ENCODE results near the gene XPC. TPM values are rescaled to one million over a fixed set of nuclear protein-coding genes. Genes with fewer than 3 reads are reported as not detected.
A peak's percentile ranks its signal among the peaks of the same experiment; 100 is the strongest.

XPC gene
- polyA plus RNA-seq, 1 of the 3 experiments (the other 2 are of a cell fraction) = 50.0 TPM

DNA sequence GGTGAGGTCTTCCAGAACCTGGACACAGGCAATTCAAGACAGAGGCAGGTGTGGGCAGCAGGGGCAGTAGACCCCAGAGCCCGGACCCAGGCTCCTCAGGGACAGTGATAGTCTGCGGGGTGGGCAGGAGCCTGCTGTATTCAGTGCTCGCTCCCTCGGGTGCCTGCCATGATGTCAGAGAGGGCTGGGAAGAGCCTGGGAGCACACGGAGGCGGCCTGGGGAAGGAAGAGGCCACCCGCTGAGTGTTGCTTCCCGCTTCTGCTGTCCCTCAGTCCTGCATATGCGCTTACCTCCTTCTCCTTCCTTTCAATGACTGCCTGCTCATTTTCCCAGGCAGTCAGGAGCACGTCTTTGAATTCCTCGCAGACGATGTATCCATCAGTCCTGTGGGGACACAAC, 30.8 kb downstream of the XPC start:
- H3K4me1 ChIP-seq (ENCODE audit: control insufficient read depth in 1 of 2, insufficient read depth in 2 of 2, low read depth in 1 of 2, low read length in 1 of 2) = peaks cover 16 to 26% of the 10 kb centered on the region in 2 experiments
- H3K4me3 ChIP-seq (ENCODE audit: low read depth in 2 of 2, low read length in 1 of 2) = no peak overlapping the region
- peaks cover 30% of the 10 kb centered on the region for H3F3A ChIP-seq (replicated peaks; ENCODE audit: insufficient read depth)
- peak overlapping the region in 1 of 2 experiments; percentile 100; a peak in 2 of 4 replicates for H3K27ac ChIP-seq (ENCODE audit: low read depth in 2 of 2, low read length in 1 of 2)
- no peak overlapping the region for H3K9ac ChIP-seq
- no peaks in the 10 kb centered on the region for H3K9me2 ChIP-seq
- H4K20me1 ChIP-seq (ENCODE audit: insufficient read depth) = no peaks in the 10 kb centered on the region
- CTCF ChIA-PET = interaction anchor here (0.8 to 2.5 kb wide), 4 partner anchors 10 to 251 kb away, joined by 3 to 12 read pairs (median 4); no protein-coding TSS in a partner anchor
- peaks cover 19 to 62% of the 10 kb centered on the region in 2 experiments for H3K36me3 ChIP-seq (replicated peaks in 1 of 2; ENCODE audit: control insufficient read depth in 1 of 2, insufficient read depth in 2 of 2, low read length in 1 of 2)
- no peak overlapping the region for H3K4me2 ChIP-seq
- no peaks in the 10 kb centered on the region for H3K79me2 ChIP-seq (ENCODE audit: insufficient read depth)
- POLR2A ChIA-PET = interaction anchor here (0.5 kb wide), 1 partner anchor 18 kb away, joined by 3 read pairs; no protein-coding TSS in a partner anchor
- 85% methylated on average over 10 of the region's 12 CpGs for WGBS (ENCODE audit: low lambda C conversion rate)
- TF ChIP-seq, protein P1, sequence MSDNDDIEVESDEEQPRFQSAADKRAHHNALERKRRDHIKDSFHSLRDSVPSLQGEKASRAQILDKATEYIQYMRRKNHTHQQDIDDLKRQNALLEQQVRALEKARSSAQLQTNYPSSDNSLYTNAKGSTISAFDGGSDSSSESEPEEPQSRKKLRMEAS (IDR thresholded peaks at IDR 0.05; ENCODE audit: low read depth) = no peak
- TF ChIP-seq, protein P2, sequence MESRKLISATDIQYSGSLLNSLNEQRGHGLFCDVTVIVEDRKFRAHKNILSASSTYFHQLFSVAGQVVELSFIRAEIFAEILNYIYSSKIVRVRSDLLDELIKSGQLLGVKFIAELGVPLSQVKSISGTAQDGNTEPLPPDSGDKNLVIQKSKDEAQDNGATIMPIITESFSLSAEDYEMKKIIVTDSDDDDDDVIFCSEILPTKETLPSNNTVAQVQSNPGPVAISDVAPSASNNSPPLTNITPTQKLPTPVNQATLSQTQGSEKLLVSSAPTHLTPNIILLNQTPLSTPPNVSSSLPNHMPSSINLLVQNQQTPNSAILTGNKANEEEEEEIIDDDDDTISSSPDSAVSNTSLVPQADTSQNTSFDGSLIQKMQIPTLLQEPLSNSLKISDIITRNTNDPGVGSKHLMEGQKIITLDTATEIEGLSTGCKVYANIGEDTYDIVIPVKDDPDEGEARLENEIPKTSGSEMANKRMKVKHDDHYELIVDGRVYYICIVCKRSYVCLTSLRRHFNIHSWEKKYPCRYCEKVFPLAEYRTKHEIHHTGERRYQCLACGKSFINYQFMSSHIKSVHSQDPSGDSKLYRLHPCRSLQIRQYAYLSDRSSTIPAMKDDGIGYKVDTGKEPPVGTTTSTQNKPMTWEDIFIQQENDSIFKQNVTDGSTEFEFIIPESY (IDR thresholded peaks at IDR 0.05; ENCODE audit: borderline replicate concordance, low read depth) = no peak
- TF ChIP-seq MXI1 (IDR thresholded peaks at IDR 0.05; ENCODE audit: low read depth, low read length) (no peak), RXRA (IDR thresholded peaks at IDR 0.05; ENCODE audit: borderline replicate concordance, low read depth) (no peak), NRF1 (IDR thresholded peaks at IDR 0.05; ENCODE audit: low read depth, low read length) (no peak), EZH2phosphoT487 (IDR thresholded peaks at IDR 0.05; ENCODE audit: borderline replicate concordance, low read depth) (no peak)
- H2AFZ ChIP-seq (ENCODE audit: low read depth) = no peak overlapping the region
- H3K27me3 ChIP-seq (ENCODE audit: insufficient read depth) = no peaks in the 10 kb centered on the region
- DNase-seq = no peak
- H3K9me3 ChIP-seq = no peaks in the 10 kb centered on the region

DNA sequence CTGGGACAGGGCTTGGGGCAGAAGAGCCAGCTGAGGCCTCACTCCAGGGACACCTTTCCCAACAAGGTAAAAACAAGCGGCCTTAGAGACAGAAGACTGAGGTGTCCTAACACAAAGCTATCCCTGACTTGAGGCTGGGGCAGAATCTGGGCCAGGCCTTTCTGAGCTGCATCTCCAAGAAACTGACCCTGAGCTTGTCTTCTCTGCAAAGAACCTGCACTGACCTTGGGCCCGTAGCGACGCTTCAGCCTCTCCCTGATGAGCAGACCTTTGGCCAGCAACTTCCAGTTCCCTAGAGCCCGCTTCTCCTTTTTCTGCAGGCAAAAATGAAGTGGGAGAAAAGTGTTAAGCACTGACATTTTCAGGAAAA, 31.4 kb downstream of the XPC start:
- Histone ChIP-seq H3K4me1 (ENCODE audit: control insufficient read depth in 1 of 2, insufficient read depth in 2 of 2, low read depth in 1 of 2, low read length in 1 of 2) (peaks cover 16 to 27% of the 10 kb centered on the region in 2 experiments), H2AFZ (ENCODE audit: low read depth) (no peak overlapping the region), H3K27me3 (ENCODE audit: insufficient read depth) (no peaks in the 10 kb centered on the region), H3K79me2 (ENCODE audit: insufficient read depth) (no peaks in the 10 kb centered on the region), H3K4me2 (no peak overlapping the region), H3F3A (replicated peaks; ENCODE audit: insufficient read depth) (peaks cover 36% of the 10 kb centered on the region), H3K4me3 (ENCODE audit: low read depth in 2 of 2, low read length in 1 of 2) (no peak overlapping the region), H3K36me3 (replicated peaks in 1 of 2; ENCODE audit: control insufficient read depth in 1 of 2, insufficient read depth in 2 of 2, low read length in 1 of 2) (peaks cover 19 to 61% of the 10 kb centered on the region in 2 experiments), H3K9me2 (no peaks in the 10 kb centered on the region), H3K9ac (no peak overlapping the region), H3K9me3 (no peaks in the 10 kb centered on the region), H3K27ac (ENCODE audit: low read depth in 2 of 2, low read length in 1 of 2) (peak overlapping the region in 1 of 2 experiments; percentile 100; a peak in 1 of 4 replicates), H4K20me1 (ENCODE audit: insufficient read depth) (no peaks in the 10 kb centered on the region)
- DNase-seq = no peak
- 94% methylated on average over 5 of the region's 5 CpGs for WGBS (ENCODE audit: low lambda C conversion rate)
- TF ChIP-seq, protein P3, sequence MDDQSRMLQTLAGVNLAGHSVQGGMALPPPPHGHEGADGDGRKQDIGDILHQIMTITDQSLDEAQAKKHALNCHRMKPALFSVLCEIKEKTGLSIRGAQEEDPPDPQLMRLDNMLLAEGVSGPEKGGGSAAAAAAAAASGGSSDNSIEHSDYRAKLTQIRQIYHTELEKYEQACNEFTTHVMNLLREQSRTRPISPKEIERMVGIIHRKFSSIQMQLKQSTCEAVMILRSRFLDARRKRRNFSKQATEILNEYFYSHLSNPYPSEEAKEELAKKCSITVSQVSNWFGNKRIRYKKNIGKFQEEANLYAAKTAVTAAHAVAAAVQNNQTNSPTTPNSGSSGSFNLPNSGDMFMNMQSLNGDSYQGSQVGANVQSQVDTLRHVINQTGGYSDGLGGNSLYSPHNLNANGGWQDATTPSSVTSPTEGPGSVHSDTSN (IDR thresholded peaks at IDR 0.05) = no peak
- TF ChIP-seq SMC3 (IDR thresholded peaks at IDR 0.05; ENCODE audit: low read depth, low read length) = no peak
- ChIA-PET POLR2A (no interaction called here), CTCF (interaction anchor here (1.1 to 2.8 kb wide), 4 partner anchors 10 to 251 kb away, joined by 3 to 12 read pairs (median 7); no protein-coding TSS in a partner anchor)

Measured in SK-N-SH (cell line).